ENCODE measurements around the gene CDCA5. TPM values are rescaled to one million over a fixed set of nuclear protein-coding genes. Genes with fewer than 3 reads are reported as not detected.
A peak's percentile ranks its signal among the peaks of the same experiment; 100 is the strongest.

Gene CDCA5
- total and polyA plus RNA-seq, 2 donors from 2014 or later: 0.43 to 1.4 TPM

DNA sequence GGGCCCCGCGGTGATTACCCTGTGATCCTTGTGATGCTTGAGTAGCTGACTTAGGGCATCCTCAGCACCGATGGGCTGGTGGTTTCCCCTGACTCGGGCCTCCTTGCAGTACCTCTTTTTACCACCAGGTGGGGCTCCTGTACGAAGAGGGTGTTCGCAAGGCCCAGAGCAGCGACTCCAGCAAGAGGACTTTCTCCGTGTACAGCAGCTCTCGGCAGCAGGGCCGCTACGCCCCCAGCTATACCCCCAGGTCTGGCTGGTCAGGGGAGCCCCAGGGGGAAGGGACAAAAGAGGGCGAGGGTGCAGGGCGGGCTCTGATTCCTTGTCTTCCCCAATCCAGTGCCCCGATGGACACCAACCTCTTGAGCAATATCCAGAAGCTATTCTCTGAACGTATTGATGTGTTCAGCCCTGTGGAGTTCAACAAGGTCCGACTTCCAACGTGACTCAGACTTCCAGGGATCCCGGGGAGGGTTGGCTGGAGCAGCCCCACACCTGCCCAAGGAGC is 26.6 kb upstream of the CDCA5 start:
- Histone ChIP-seq H3K9ac (ENCODE audit: low read length in 3 of 3) (peak overlapping the region in 1 of 3 donors; percentile 55), H3K36me3 (ENCODE audit: control insufficient read depth in 2 of 3, insufficient read depth in 3 of 3, low read length in 3 of 3) (peaks cover 0 to 2% (median 0%) of the 10 kb centered on the region in 3 donors), H3K4me3 (ENCODE audit: low read length in 3 of 3) (no peak overlapping the region), H3K27ac (ENCODE audit: low read depth in 2 of 2, low read length in 2 of 2) (no peak overlapping the region), H3K4me1 (ENCODE audit: control insufficient read depth in 2 of 3, insufficient read depth in 2 of 3, low read depth in 1 of 3, low read length in 3 of 3) (peaks cover 0 to 30% (median 4%) of the 10 kb centered on the region in 3 donors), H3K9me3 (ENCODE audit: control insufficient read depth in 2 of 3, insufficient read depth in 1 of 3, low read length in 3 of 3) (no peaks in the 10 kb centered on the region), H3K27me3 (ENCODE audit: control insufficient read depth, insufficient read depth, low read length) (no peaks in the 10 kb centered on the region)
- FAIRE-seq (no peak), DNase-seq (peak; percentile 90 to 94 (median 92))
- intact Hi-C loops (cut with DNase I): no loop called here
- TF ChIP-seq, protein P1, sequence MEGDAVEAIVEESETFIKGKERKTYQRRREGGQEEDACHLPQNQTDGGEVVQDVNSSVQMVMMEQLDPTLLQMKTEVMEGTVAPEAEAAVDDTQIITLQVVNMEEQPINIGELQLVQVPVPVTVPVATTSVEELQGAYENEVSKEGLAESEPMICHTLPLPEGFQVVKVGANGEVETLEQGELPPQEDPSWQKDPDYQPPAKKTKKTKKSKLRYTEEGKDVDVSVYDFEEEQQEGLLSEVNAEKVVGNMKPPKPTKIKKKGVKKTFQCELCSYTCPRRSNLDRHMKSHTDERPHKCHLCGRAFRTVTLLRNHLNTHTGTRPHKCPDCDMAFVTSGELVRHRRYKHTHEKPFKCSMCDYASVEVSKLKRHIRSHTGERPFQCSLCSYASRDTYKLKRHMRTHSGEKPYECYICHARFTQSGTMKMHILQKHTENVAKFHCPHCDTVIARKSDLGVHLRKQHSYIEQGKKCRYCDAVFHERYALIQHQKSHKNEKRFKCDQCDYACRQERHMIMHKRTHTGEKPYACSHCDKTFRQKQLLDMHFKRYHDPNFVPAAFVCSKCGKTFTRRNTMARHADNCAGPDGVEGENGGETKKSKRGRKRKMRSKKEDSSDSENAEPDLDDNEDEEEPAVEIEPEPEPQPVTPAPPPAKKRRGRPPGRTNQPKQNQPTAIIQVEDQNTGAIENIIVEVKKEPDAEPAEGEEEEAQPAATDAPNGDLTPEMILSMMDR (IDR thresholded peaks at IDR 0.05; ENCODE audit: borderline replicate concordance, extremely low read depth, insufficient read depth): peak; percentile 100

GRCh38 chr11:65109231-65110198 is 25.7 kb upstream of the CDCA5 start:
- H3K36me3 ChIP-seq (ENCODE audit: control insufficient read depth in 2 of 3, insufficient read depth in 3 of 3, low read length in 3 of 3): peaks cover 0 to 4% (median 0%) of the 10 kb centered on the region in 3 donors
- no peak overlapping the region for H3K27ac ChIP-seq (ENCODE audit: low read depth in 2 of 2, low read length in 2 of 2)
- H3K9me3 ChIP-seq (ENCODE audit: control insufficient read depth in 2 of 3, insufficient read depth in 1 of 3, low read length in 3 of 3): no peaks in the 10 kb centered on the region
- TF ChIP-seq, protein P1 (IDR thresholded peaks at IDR 0.05; ENCODE audit: borderline replicate concordance, extremely low read depth, insufficient read depth): no peak
- no peak overlapping the region for H3K4me3 ChIP-seq (ENCODE audit: low read length in 3 of 3)
- H3K27me3 ChIP-seq (ENCODE audit: control insufficient read depth, insufficient read depth, low read length): no peaks in the 10 kb centered on the region
- FAIRE-seq: no peak
- peaks cover 0 to 28% (median 4%) of the 10 kb centered on the region in 3 donors for H3K4me1 ChIP-seq (ENCODE audit: control insufficient read depth in 2 of 3, insufficient read depth in 2 of 3, low read depth in 1 of 3, low read length in 3 of 3)
- no peak overlapping the region for H3K9ac ChIP-seq (ENCODE audit: low read length in 3 of 3)
- peak in 1 of 5 donors; percentile 72 for DNase-seq
- intact Hi-C loops (cut with DNase I): no loop called here

DNA sequence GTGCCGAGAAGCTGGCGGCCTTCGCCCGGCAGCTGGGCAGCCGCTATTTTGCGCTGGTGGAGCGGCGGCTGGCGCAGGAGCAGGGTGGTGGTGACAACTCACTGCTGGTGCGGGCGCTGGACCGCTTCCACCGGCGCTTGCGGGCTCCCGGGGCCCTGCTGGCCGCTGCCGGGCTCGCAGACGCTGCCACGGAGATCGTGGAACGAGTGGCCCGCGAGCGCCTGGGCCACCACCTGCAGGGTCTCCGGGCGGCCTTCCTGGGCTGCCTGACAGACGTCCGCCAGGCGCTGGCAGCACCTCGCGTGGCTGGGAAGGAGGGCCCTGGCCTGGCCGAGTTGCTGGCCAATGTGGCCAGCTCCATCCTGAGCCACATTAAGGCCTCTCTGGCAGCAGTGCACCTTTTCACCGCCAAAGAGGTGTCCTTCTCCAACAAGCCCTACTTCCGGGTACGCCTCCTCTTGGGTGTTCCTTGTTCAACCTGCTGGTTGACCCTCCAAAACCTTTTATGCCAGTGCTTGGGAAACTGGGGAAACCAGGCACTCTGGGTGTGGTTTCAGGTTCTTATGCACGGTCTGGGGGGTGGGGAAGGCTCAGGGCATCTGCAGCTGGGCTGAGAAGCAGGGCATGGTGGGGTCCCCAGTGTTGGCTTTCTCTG is 24.8 kb upstream of the CDCA5 start:
- Histone ChIP-seq H3K36me3 (ENCODE audit: control insufficient read depth in 2 of 3, insufficient read depth in 3 of 3, low read length in 3 of 3) (peaks cover 0 to 4% (median 0%) of the 10 kb centered on the region in 3 donors), H3K27ac (ENCODE audit: low read depth in 2 of 2, low read length in 2 of 2) (no peak overlapping the region), H3K9me3 (ENCODE audit: control insufficient read depth in 2 of 3, insufficient read depth in 1 of 3, low read length in 3 of 3) (no peaks in the 10 kb centered on the region), H3K4me1 (ENCODE audit: control insufficient read depth in 2 of 3, insufficient read depth in 2 of 3, low read depth in 1 of 3, low read length in 3 of 3) (peaks cover 0 to 20% (median 4%) of the 10 kb centered on the region in 3 donors), H3K4me3 (ENCODE audit: low read length in 3 of 3) (no peak overlapping the region), H3K9ac (ENCODE audit: low read length in 3 of 3) (no peak overlapping the region), H3K27me3 (ENCODE audit: control insufficient read depth, insufficient read depth, low read length) (no peaks in the 10 kb centered on the region)
- TF ChIP-seq, protein P1 (IDR thresholded peaks at IDR 0.05; ENCODE audit: borderline replicate concordance, extremely low read depth, insufficient read depth): no peak
- FAIRE-seq (no peak), DNase-seq (peak in 1 of 5 donors; percentile 53)
- intact Hi-C loops (cut with DNase I): no loop called here
